T-helper 2 cell (primary cell): ENCODE data around the gene TOR4A.
"Not testable (repeated sequence)": the region's sequence is repeated elsewhere in the genome, so short reads cannot be mapped to it uniquely, and the experiment has no call there.

Experiments
- DNase-seq, 5 experiments: peaks; one replicate each; pipeline versions ENCODE4 v3.0.0 to v3.0.0-alpha.2; 2012 to 2022

Gene TOR4A

GRCh38 chr9:137253717-137254623 is 23.6 kb upstream of the TOR4A start:
- no peak for DNase-seq

GRCh38 chr9:137254624-137255447 is 22.7 kb upstream of the TOR4A start, which contains the start of gene NELFB:
NELFB (plus strand) TSS chr9:137255327.
- peak; percentile 91 to 97 (median 93) for DNase-seq

- peak in 3 of 5 experiments; percentile 12 to 38 (median 27) for DNase-seq
These were observed 21.9 kb upstream of the TOR4A start for GRCh38 chr9:137255448-137256114.

- no peak for DNase-seq
These were observed 21.2 kb upstream of the TOR4A start for GRCh38 chr9:137256362-137256761.

GRCh38 chr9:137256856-137257255 is 20.7 kb upstream of the TOR4A start:
- no peak for DNase-seq

GRCh38 chr9:137262173-137262908 is 15.2 kb upstream of the TOR4A start:
- not testable (repeated sequence) for DNase-seq

GRCh38 chr9:137262909-137263285 is 14.6 kb upstream of the TOR4A start:
- DNase-seq = no peak

GRCh38 chr9:137263506-137263905 is 14.0 kb upstream of the TOR4A start:
- DNase-seq = no peak

- no peak for DNase-seq
These were observed 13.5 kb upstream of the TOR4A start for GRCh38 chr9:137264067-137264466.

GRCh38 chr9:137265496-137266161 is 11.9 kb upstream of the TOR4A start:
- no peak for DNase-seq

- no peak for DNase-seq
These were observed 11.4 kb upstream of the TOR4A start for GRCh38 chr9:137266162-137266527.

GRCh38 chr9:137266585-137267453 is 10.7 kb upstream of the TOR4A start:
- DNase-seq = no peak

GRCh38 chr9:137267933-137268355 is 9.6 kb upstream of the TOR4A start:
- DNase-seq = no peak

- DNase-seq = no peak
These were observed 8.9 kb upstream of the TOR4A start for GRCh38 chr9:137268538-137269201.

- DNase-seq = no peak
These were observed 8.2 kb upstream of the TOR4A start for GRCh38 chr9:137269231-137269772.

GRCh38 chr9:137270929-137271695 is 6.4 kb upstream of the TOR4A start:
- DNase-seq = peak in 2 of 5 experiments; percentile 23 to 67

GRCh38 chr9:137271696-137272076 is 5.8 kb upstream of the TOR4A start:
- no peak for DNase-seq

- DNase-seq = no peak
These were observed 5.1 kb upstream of the TOR4A start for GRCh38 chr9:137272241-137273094.
